Measurements from ENCODE around the gene KNDC1.

DNA sequence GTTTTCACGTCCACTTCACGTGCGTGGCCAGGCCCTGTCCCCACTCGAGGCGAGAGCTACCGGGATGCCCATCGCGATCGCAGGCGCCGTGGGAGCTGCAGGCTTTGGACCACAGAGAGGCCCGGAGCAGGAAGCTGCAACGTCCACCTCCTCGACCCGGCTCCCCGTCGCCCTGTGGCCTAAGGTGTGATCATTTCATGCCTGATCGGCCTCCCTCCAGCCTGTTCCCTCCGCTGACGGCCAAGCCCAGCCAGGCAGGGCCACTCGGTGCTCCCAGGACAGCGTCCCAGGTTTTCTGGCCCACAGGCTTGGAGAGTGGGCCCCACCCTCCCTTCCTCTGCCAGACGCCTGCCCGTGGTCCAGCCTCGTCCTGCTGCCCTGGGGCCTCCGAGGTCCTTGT lies 19.6 kb downstream of the KNDC1 start:
- TF ChIP-seq CTCF (conservative IDR thresholded peaks at IDR 0.05) (no peak), EZH2 (IDR thresholded peaks at IDR 0.05; ENCODE audit: low read depth) (no peak)
